Fibroblast of pulmonary artery (primary cell): ENCODE measurements around the gene URB1.

Source experiments
- DNase-seq: peaks from one replicate; pipeline ENCODE4 v3.0.0-alpha.2; 2010; ENCODE audit warnings: low read depth
- H3K4me3 ChIP-seq: replicated peaks from 2 replicates; pipeline ENCODE4 v1.5.1; 2011; ENCODE audit warnings: low read depth, mild to moderate bottlenecking, control low read depth, low read length, moderate library complexity
- CTCF ChIP-seq: IDR thresholded peaks from 2 replicates; pipeline ENCODE4 v1.5.1; 2011; ENCODE audit warnings: mild to moderate bottlenecking, control low read depth, low read length, inconsistent platforms; ENCODE audit errors: missing control alignments

Gene URB1

DNA sequence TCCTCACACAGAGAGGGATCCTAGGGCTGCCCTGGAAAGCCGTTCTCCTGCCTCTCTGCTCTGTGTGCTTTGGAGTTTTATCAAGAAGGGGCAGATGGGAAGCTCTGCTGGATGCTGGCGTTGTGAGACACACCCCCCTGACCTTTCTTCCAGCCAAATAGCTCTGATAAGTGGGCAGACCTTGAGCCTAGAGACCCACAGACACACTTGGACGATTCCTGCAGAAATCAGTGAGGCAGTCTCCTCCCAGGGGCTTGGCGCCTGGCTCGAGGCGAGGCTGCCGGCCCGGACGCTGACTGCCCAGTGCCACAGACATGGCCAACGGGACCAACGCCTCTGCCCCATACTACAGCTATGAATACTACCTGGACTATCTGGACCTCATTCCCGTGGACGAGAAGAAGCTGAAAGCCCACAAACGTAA is 94.1 kb downstream of the URB1 start, which contains the start of gene MRAP:
Gene MRAP (plus strand): TSS at position 198 of the 424 bp plus-strand sequence. CDS start 117 bp downstream, at position 315.
- H3K4me3 ChIP-seq: no peak within 1 kb of the TSS
- TF ChIP-seq CTCF: no peak
- DNase-seq: no peak

DNA sequence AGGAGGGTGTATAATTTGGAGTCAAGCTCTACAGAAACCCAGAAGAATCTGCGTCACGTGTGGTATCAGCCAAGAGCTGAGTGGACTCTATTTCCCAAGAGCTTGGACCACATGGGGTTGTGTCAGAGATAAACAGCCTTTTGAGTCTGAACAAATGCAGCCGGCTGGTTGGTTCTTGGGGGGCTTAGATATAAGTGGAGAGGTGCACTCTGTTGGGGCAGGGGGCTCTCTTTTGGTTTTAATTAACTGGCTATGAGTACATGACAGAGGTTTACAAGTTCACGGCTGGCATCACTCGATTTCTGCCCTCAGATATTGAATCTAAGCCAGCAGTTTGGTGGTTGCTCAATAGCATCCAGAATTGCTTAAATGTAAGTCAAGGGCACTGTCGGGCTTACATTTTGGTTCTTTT is 94.7 kb downstream of the URB1 start:
- peak; percentile 38 for DNase-seq
- TF ChIP-seq CTCF: no peak
- no peak overlapping the region for H3K4me3 ChIP-seq

GRCh38 chr21:32297449-32297848 is 95.4 kb downstream of the URB1 start:
- DNase-seq: no peak
- H3K4me3 ChIP-seq: no peak overlapping the region
- TF ChIP-seq CTCF: no peak

- H3K4me3 ChIP-seq: no peak overlapping the region
- TF ChIP-seq CTCF: no peak
- DNase-seq: no peak
Measured at GRCh38 chr21:32285476-32285875, 107.3 kb downstream of the URB1 start.

DNA sequence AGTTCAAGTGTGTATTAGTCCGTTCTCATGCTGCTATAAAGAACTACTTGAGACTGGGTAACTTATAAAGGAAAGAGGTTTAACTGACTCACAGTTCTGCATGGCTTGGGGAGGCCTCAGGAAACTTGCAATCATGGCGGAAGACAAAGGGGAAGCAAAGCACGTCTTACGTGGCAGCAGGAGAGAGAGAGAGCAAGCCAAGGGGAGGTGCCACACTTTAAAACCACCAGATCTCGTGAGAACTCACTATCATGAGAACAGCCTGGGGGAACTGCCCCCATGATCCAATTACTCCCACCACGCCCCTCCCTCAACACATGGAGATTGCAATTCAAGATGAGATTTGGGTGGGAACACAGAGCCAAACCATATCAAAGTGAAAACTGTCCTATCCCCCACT is 109.8 kb downstream of the URB1 start:
- TF ChIP-seq CTCF: no peak
- DNase-seq: no peak

GRCh38 chr21:32281531-32281930 is 111.3 kb downstream of the URB1 start:
- no peak for TF ChIP-seq CTCF
- H3K4me3 ChIP-seq: no peak overlapping the region
- no peak for DNase-seq

More for the DNA sequence above, 109.8 kb downstream of the URB1 start:
- no peak overlapping the region for H3K4me3 ChIP-seq

DNA sequence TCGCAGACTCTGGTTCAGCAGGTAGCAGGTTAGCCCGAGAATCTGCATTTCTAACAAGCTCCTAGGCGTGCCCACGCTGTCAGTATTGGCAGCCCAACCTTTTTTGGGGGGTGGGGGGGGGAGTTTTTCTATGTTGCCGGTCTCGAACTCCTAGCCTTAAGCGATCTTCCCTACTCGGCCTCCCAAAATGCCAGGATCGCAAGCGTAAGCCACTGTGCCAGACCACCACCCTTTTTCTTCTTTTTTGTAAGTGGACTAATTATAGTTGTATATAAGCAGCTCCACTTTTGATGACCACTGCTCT is 113.5 kb downstream of the URB1 start:
- peak overlapping the region; percentile 92 for H3K4me3 ChIP-seq
- no peak for TF ChIP-seq CTCF
- no peak for DNase-seq
